Vagina (tissue), 2 donors: ENCODE results near the gene SH3BP2. TPM values are rescaled to one million over a fixed set of nuclear protein-coding genes. Genes with fewer than 3 reads are reported as not detected.

ENCODE experiments used
- DNase-seq, 2 donors: peaks; one replicate each; pipeline ENCODE4 v3.0.0-alpha.2; 2017; ENCODE audit errors: extremely low spot score in 2 of 2
- H3K27ac ChIP-seq: fragments of 200-600 bp; sonication (generic); one replicate; pipeline ENCODE4 v1.5.1; 2019
- H3K27me3 ChIP-seq: fragments of 200-600 bp; sonication (generic); one replicate; pipeline ENCODE4 v1.5.1; 2019
- H3K36me3 ChIP-seq, 2 donors: fragments of 200-600 bp; sonication (generic); one replicate each; pipeline ENCODE4 v1.5.1; 2017 to 2019
- H3K4me1 ChIP-seq: fragments of 200-600 bp; sonication (generic); one replicate; pipeline ENCODE4 v1.5.1; 2019
- H3K4me3 ChIP-seq, 2 donors: fragments of 200-600 bp; sonication (generic); 1 replicate in 1 of 2; 2 replicates in 1 of 2; pipeline ENCODE4 v1.5.1; 2016 to 2019
- H3K9me3 ChIP-seq: fragments of 200-600 bp; sonication (generic); one replicate; pipeline ENCODE4 v1.5.1; 2019
- POLR2A ChIP-seq, 2 donors: fragments of 450-650 bp; IDR thresholded peaks; one replicate each; pipeline ENCODE4 v1.6.1; 2017; ENCODE audit warnings: antibody characterized with exemption in 2 of 2, mild to moderate bottlenecking in 2 of 2, moderate library complexity in 2 of 2
- POLR2AphosphoS5 ChIP-seq, 2 donors: sonication (generic); formaldehyde crosslinking; IDR thresholded peaks; one replicate each; pipeline ENCODE4 v1.9.0; 2017; ENCODE audit warnings: antibody characterized with exemption in 2 of 2, mild to moderate bottlenecking in 2 of 2, low read depth in 1 of 2; ENCODE audit not compliant: insufficient read depth in 1 of 2
- intact Hi-C: fragments of 100-400 bp; cut with DNase I; formaldehyde crosslinking; loops from one replicate; pipeline ENCODE4 v1.15.1; 2023
- total RNA-seq: library from RNA; depleted of rRNA; stranded (reverse); fragments of >200 nt; gene quantifications from one replicate; pipeline ENCODE4 v1.2.3, GENCODE V29; 2016
- TF ChIP-seq, protein P1 (sequence below), 3 experiments: fragments of 450-650 bp in 2 of 3; fragments of 200-600 bp in 1 of 3; sonication (generic) in 1 of 3; IDR thresholded peaks; one replicate each; pipeline ENCODE4 v1.5.1; 2017 to 2019; ENCODE audit warnings: antibody characterized with exemption in 3 of 3, mild to moderate bottlenecking in 2 of 3, moderate library complexity in 2 of 3

SH3BP2 gene
- total RNA-seq, 1 donor from 2014 or later = 102 TPM

DNA sequence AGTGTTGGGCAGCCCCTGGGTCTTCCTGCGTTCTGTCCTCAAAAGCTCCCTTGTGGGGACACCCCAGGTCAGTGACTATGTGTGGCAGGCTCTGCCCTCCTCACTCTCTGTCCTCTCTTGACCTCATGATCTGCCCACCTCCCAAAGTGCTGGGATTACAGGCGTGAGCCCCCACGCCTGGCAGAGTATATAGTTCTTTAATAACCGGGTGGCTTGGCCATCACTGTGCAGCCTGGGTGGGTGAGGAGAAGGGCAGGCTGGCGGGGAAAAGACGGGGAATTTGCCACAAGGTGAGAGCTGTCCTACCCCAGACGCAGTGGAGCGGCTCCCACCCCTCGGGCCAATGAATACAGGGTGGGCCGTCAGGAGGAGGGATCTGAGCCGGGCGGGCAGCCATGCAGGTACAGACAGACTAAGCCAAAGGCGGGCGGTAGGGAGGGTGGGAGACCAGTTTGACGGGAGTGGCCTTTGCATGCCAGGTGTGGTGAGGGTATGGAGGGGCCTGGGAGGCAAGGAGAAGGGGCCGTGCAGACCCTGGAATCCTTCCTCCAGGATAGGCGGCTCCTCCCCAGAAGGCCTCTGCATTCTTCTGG lies 2.5 kb downstream of the SH3BP2 start:
- Histone ChIP-seq H3K9me3 (no peaks in the 10 kb centered on the region), H3K27ac (peak overlapping the region; percentile 90), H3K4me1 (peaks cover 69% of the 10 kb centered on the region), H3K4me3 (peak overlapping the region in 1 of 2 donors; percentile 59), H3K27me3 (no peaks in the 10 kb centered on the region), H3K36me3 (no peaks in the 10 kb centered on the region)
- TF ChIP-seq POLR2A (IDR thresholded peaks at IDR 0.05) = no peak
- TF ChIP-seq POLR2AphosphoS5 (IDR thresholded peaks at IDR 0.05; ENCODE audit: insufficient read depth in 1 of 2, low read depth in 1 of 2) = no peak
- TF ChIP-seq, protein P1, sequence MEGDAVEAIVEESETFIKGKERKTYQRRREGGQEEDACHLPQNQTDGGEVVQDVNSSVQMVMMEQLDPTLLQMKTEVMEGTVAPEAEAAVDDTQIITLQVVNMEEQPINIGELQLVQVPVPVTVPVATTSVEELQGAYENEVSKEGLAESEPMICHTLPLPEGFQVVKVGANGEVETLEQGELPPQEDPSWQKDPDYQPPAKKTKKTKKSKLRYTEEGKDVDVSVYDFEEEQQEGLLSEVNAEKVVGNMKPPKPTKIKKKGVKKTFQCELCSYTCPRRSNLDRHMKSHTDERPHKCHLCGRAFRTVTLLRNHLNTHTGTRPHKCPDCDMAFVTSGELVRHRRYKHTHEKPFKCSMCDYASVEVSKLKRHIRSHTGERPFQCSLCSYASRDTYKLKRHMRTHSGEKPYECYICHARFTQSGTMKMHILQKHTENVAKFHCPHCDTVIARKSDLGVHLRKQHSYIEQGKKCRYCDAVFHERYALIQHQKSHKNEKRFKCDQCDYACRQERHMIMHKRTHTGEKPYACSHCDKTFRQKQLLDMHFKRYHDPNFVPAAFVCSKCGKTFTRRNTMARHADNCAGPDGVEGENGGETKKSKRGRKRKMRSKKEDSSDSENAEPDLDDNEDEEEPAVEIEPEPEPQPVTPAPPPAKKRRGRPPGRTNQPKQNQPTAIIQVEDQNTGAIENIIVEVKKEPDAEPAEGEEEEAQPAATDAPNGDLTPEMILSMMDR (IDR thresholded peaks at IDR 0.05) = no peak
- no peak for DNase-seq
- intact Hi-C loops = no loop called here

DNA sequence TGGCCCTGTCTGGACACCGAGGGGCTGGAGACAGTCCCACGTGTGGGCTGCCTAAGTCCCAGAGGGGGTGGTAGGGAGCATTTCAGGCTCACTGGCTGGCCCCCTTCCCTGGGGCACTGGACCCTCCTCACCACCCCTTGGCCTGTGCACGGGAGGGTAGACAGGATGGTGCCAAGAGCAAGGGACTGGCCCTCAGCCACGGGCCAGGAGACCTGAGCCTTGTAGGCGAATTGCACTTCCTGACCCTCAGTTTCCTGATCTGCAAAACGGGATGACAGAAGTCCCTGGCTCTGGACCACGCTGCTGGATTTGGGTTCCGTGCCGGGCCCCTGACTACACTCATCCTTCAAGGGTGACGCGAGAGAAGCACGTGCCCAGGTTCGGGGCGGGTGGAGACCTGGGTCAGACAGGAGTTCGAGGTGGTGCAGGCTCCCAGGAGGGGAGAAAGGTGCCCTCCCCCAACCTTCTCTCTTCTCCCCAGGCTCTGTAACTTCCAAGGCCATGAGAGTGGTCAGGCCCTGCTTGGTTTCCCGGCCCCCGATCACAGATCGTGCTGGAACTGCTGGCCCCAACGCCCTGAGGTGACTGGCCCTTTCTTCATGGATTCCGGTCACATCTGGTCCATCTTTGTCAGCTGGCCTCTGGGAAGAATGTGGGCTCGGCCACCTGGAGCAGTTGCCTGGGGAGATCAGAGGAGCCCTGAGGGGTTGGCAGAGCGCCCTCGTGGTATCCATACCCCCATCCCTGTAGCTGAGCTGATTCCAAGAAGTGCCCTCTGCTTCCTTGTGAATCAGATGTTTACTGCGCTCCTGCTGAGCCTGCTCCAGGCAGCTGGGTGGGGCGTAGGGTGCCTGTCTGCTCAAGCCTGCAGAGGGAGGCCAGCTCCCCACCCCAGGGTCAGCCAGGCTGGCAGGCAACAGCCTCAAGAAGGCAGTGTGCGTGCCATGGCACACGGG lies 3.3 kb downstream of the SH3BP2 start:
- H3K4me3 ChIP-seq = peak overlapping the region in 1 of 2 donors; percentile 59
- no peaks in the 10 kb centered on the region for H3K36me3 ChIP-seq
- DNase-seq = no peak
- intact Hi-C loops = no loop called here
- peak in 1 of 2 donors; percentile 21 for TF ChIP-seq POLR2AphosphoS5 (IDR thresholded peaks at IDR 0.05; ENCODE audit: insufficient read depth in 1 of 2, low read depth in 1 of 2)
- TF ChIP-seq POLR2A (IDR thresholded peaks at IDR 0.05) = no peak
- TF ChIP-seq, protein P1 (IDR thresholded peaks at IDR 0.05) = no peak
- H3K27ac ChIP-seq = peak overlapping the region; percentile 90
- H3K9me3 ChIP-seq = no peaks in the 10 kb centered on the region
- no peaks in the 10 kb centered on the region for H3K27me3 ChIP-seq
- H3K4me1 ChIP-seq = peaks cover 77% of the 10 kb centered on the region

DNA sequence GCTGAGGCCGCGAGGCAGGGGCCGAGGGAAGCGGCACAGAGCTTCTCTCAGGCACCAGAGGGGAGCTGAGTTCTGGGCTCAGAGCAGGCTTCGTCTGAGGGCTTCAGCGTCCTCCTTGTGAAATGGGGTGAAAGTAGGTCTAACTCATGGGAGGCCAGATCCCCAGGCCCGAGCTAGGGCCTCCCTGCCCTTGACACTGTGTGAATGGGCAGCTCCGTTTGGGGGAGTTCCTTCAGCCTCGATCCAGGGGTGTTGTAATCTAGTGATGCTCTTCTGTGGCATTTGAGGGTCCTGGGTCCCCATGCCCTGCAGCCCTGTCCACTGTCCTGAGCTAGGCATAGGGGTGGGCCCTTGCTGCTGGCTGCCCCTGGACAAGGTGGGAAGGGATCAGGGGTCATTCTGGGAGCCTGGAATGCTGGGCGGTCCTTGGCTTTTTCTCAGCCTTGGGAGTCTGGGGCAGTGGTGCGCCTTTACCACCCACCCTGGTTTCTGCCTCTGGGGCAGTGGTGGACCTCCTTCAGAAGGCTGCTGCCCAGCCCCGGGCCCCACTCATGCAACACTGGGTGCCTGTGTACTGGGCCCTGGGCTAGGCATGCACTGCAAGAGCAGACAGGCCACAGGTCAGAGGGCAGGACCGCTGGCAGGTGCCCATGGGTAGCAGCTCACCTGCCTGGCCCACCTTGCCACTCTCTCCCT lies 4.1 kb downstream of the SH3BP2 start:
- no peaks in the 10 kb centered on the region for H3K9me3 ChIP-seq
- TF ChIP-seq POLR2A (IDR thresholded peaks at IDR 0.05) (no peak), POLR2AphosphoS5 (IDR thresholded peaks at IDR 0.05; ENCODE audit: insufficient read depth in 1 of 2, low read depth in 1 of 2) (no peak)
- TF ChIP-seq, protein P1 (IDR thresholded peaks at IDR 0.05) = no peak
- H3K27ac ChIP-seq = peak overlapping the region; percentile 90
- intact Hi-C loops = no loop called here
- DNase-seq = no peak
- H3K4me1 ChIP-seq = peaks cover 85% of the 10 kb centered on the region
- H3K27me3 ChIP-seq = no peaks in the 10 kb centered on the region
- H3K4me3 ChIP-seq = no peak overlapping the region
- H3K36me3 ChIP-seq = no peaks in the 10 kb centered on the region

DNA sequence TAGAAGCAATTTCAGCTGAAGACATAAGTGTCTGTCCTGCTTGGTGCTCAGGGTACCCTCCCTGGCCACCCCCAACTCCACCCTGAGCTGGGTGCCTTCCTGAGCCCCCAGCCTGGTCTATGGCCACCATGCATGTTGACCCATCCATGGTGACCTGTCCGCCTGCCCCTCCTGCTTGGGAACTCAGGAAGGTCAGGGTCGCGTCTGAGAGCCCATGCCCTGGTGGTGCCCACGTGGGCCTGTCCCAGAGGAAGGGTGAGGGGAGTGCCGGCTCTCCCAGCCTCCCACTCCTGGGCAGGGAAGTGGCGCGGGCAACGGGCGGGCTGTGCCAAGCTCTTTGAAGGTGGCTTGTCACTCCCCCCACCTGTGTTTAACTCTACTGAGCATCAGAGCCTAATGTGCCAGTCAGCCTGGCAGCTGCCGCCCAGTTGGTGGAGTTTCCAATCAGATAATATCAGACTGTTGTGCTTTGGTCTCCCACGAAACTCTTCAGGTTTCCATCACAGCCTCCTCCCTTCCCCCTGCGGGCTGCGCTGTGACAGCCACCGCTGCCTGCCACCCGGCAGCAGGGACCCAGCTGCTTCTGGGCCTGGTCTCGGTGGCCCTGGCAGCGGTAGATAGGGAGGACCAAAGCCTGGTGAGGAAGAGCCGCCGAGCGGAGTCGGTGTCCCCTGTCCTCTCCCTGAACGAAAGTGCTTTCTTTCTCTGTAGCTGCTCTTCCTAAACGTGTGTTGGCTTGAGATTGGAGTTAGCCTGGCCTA lies 4.8 kb downstream of the SH3BP2 start:
- no peaks in the 10 kb centered on the region for H3K27me3 ChIP-seq
- H3K27ac ChIP-seq = peak overlapping the region; percentile 90
- intact Hi-C loops = no loop called here
- peaks cover 90% of the 10 kb centered on the region for H3K4me1 ChIP-seq
- TF ChIP-seq, protein P1 (IDR thresholded peaks at IDR 0.05) = no peak
- TF ChIP-seq POLR2A (IDR thresholded peaks at IDR 0.05) (no peak), POLR2AphosphoS5 (IDR thresholded peaks at IDR 0.05; ENCODE audit: insufficient read depth in 1 of 2, low read depth in 1 of 2) (no peak)
- H3K36me3 ChIP-seq = no peaks in the 10 kb centered on the region
- H3K4me3 ChIP-seq = no peak overlapping the region
- H3K9me3 ChIP-seq = no peaks in the 10 kb centered on the region
- DNase-seq = no peak
